K562 (cell line): Measurements from ENCODE around the gene FERMT1. TPM values are rescaled to one million over a fixed set of nuclear protein-coding genes. Genes with fewer than 3 reads are reported as not detected.

Experiments used
- ATAC-seq: fragments of 200-7000 bp; cut with Tn5 transposase; 3 replicates; pipeline ENCODE4 v1.9.1; 2020; ENCODE audit warnings: moderate library complexity
- BruUV-seq: library from RNA; stranded (reverse); fragments of 400-500 nt; replicated peaks from 2 replicates; lab custom pipeline; 2021; lab: Mats Ljungman, UMichigan
- CTCF ChIA-PET: fragments of 300-600 bp; formaldehyde crosslinking; extraction: SDS; loops from one replicate; lab custom pipeline; 2021; ENCODE audit warnings: low intra/inter-chr PET ratio; lab: Yijun Ruan, JAX
- POLR2A ChIA-PET: fragments of 300-600, 350-650 bp; sonication (Branson Sonifier 250); formaldehyde crosslinking; extraction: SDS; loops from one replicate; lab custom pipeline; 2021; ENCODE audit warnings: antibody characterized with exemption, inconsistent platforms; lab: Yijun Ruan, JAX
- DNase-seq, 4 experiments: peaks; one replicate each; pipeline versions ENCODE4 v3.0.0 to v3.0.0-alpha.2; 2011 to 2018; ENCODE audit warnings: low spot score in 3 of 4, mixed read lengths in 3 of 4; ENCODE audit errors: extremely low read depth in 1 of 4
- FAIRE-seq: peaks from 2 replicates; lab custom pipeline; 2011; peaks lifted over from hg19 to GRCh38; lab: Jason Lieb, UNC
- H2AFZ ChIP-seq: 2 replicates; pipeline ENCODE4 v1.6.0; 2011; ENCODE audit warnings: low read depth, low read length, control low read depth, inconsistent platforms
- H3K27ac ChIP-seq: fragments of 200-600 bp; 3 replicates; pipeline ENCODE4 v1.8.0; 2011; ENCODE audit warnings: low read depth, mild to moderate bottlenecking, control low read depth, inconsistent platforms, low read length, moderate library complexity, mixed read lengths; ENCODE audit errors: extremely low read depth
- H3K27me3 ChIP-seq, 2 experiments: fragments of 300-600 bp in 1 of 2; 2 replicates in 1 of 2; 3 replicates in 1 of 2; pipeline versions ENCODE4 v1.6.0 to v1.8.0; 2011; ENCODE audit warnings: inconsistent platforms in 2 of 2, low read length in 2 of 2, mild to moderate bottlenecking in 1 of 2, mixed read lengths in 1 of 2, moderate library complexity in 1 of 2; ENCODE audit not compliant: control insufficient read depth in 2 of 2, insufficient read depth in 2 of 2
- H3K36me3 ChIP-seq: fragments of 300-600 bp; 3 replicates; pipeline ENCODE4 v1.8.0; 2011; ENCODE audit warnings: mild to moderate bottlenecking, low read length, inconsistent platforms; ENCODE audit not compliant: control insufficient read depth, insufficient read depth
- H3K4me1 ChIP-seq, 2 experiments: fragments of 200-600 bp in 1 of 2; replicated peaks in 1 of 2; 2 replicates in 1 of 2; 3 replicates in 1 of 2; pipeline versions ENCODE4 v1.5.1 to v1.8.0; 2011; ENCODE audit warnings: inconsistent platforms in 2 of 2, low read length in 2 of 2, mild to moderate bottlenecking in 1 of 2, mixed read lengths in 1 of 2, moderate library complexity in 1 of 2; ENCODE audit not compliant: control insufficient read depth in 2 of 2, insufficient read depth in 2 of 2
- H3K4me2 ChIP-seq: 2 replicates; pipeline ENCODE4 v1.6.1; 2011; ENCODE audit warnings: low read length, control low read depth, inconsistent platforms, mixed read lengths; ENCODE audit not compliant: insufficient read depth
- H3K4me3 ChIP-seq: fragments of 200-600 bp; sonication (generic), shearing (Covaris generic); 2 replicates; pipeline ENCODE4 v1.5.1; 2016; ENCODE audit warnings: control low read depth, inconsistent platforms
- H3K79me2 ChIP-seq: fragments of 200-600 bp; 3 replicates; pipeline ENCODE4 v1.8.0; 2011; ENCODE audit warnings: low read length, inconsistent platforms; ENCODE audit not compliant: control insufficient read depth, insufficient read depth
- H3K9ac ChIP-seq, 2 experiments: 2 replicates each; pipeline versions ENCODE4 v1.6.0 to v1.6.1; 2011; ENCODE audit warnings: low read depth in 2 of 2, low read length in 2 of 2, control low read depth in 1 of 2, inconsistent platforms in 1 of 2, mild to moderate bottlenecking in 1 of 2, mixed read lengths in 1 of 2; ENCODE audit not compliant: insufficient read depth in 1 of 2
- H3K9me1 ChIP-seq: one replicate; pipeline ENCODE4 v1.6.0; 2011; ENCODE audit warnings: inconsistent platforms, mild to moderate bottlenecking, low read length, moderate library complexity; ENCODE audit not compliant: control insufficient read depth, insufficient read depth
- H3K9me3 ChIP-seq: replicated peaks from 2 replicates; pipeline ENCODE4 v1.5.1; 2011; ENCODE audit warnings: low read depth, low read length, inconsistent platforms; ENCODE audit not compliant: control insufficient read depth, insufficient read depth
- H4K20me1 ChIP-seq: replicated peaks from 2 replicates; pipeline ENCODE4 v1.6.1; 2011; ENCODE audit warnings: low read length, inconsistent platforms, mixed read lengths; ENCODE audit not compliant: control insufficient read depth, insufficient read depth
- CBX1 ChIP-seq: sonication (generic); IDR thresholded peaks from 2 replicates; pipeline ENCODE4 v1.6.1; 2016; ENCODE audit warnings: antibody characterized with exemption, low read depth, mild to moderate bottlenecking
- EWSR1 ChIP-seq: fragments of 450-650 bp; IDR thresholded peaks from 2 replicates; pipeline ENCODE4 v1.6.1; 2018; ENCODE audit warnings: borderline replicate concordance, mild to moderate bottlenecking, low read depth, moderate library complexity; ENCODE audit not compliant: partially characterized antibody
- GATAD2B ChIP-seq: fragments of 450-650 bp; IDR thresholded peaks from 2 replicates; pipeline ENCODE4 v1.6.1; 2017; ENCODE audit warnings: mild to moderate bottlenecking, borderline replicate concordance
- ILK ChIP-seq: fragments of 450-650 bp; IDR thresholded peaks from 2 replicates; pipeline ENCODE4 v1.6.1; 2016; ENCODE audit warnings: missing genetic modification characterization, low read depth, mild to moderate bottlenecking, missing compliant biosample characterization, moderate library complexity, borderline replicate concordance
- NCOA2 ChIP-seq, 2 experiments: fragments of 450-650 bp; IDR thresholded peaks; 2 replicates each; pipeline ENCODE4 v1.6.1; 2018; ENCODE audit warnings: mild to moderate bottlenecking in 2 of 2, moderate library complexity in 1 of 2; ENCODE audit not compliant: partially characterized antibody in 2 of 2
- NFYB ChIP-seq: IDR thresholded peaks from 2 replicates; pipeline ENCODE4 v1.6.1; 2011; ENCODE audit warnings: mild to moderate bottlenecking, moderate library complexity; ENCODE audit not compliant: insufficient read length; ENCODE audit errors: extremely low read depth
- SNIP1 ChIP-seq: fragments of 450-650 bp; IDR thresholded peaks from 2 replicates; pipeline ENCODE4 v1.7.1; 2017; ENCODE audit warnings: low read depth, mild to moderate bottlenecking
- WGBS: fragments of 100-300 bp; shearing (Covaris generic); methylation state at CpG from one replicate; pipeline ENCODE4 v1.1.6; 2016; ENCODE audit warnings: low coverage, mixed read lengths; ENCODE audit not compliant: insufficient coverage; ENCODE audit errors: missing lambda C conversion rate; 5-methylcytosine and 5-hydroxymethylcytosine counted together
- in situ Hi-C: fragments of 300-500 bp; cut with MboI; formaldehyde crosslinking; loops from 4 replicates; pipeline ENCODE4 v1.15.0; 2018; ENCODE audit warnings: inconsistent platforms, mixed read lengths
- intact Hi-C: fragments of 100-400 bp; cut with micrococcal nuclease; formaldehyde crosslinking; loops from 2 replicates; pipeline ENCODE4 v1.14.2; 2022
- polyA plus RNA-seq, 8 experiments: library from polyadenylated mRNA; depleted of rRNA in 4 of 8; stranded (reverse) in 5 of 8; unstranded in 3 of 8; fragments of >200 nt; fragmentation: Nextera tagmentation in 2 of 8; fragmentation: Illumina TruSeq in 1 of 8; extraction: Ambion mirVana in 2 of 8; extraction: Trizol in 1 of 8; gene quantifications; 2 replicates each; pipeline versions ENCODE4 v1.2.1 to v1.2.3, GENCODE V29; 2011 to 2014; ENCODE audit warnings: inconsistent platforms in 1 of 8, missing spikeins in 1 of 8
- total RNA-seq, 7 experiments: library from RNA; depleted of rRNA in 6 of 7; stranded (reverse); fragments of >200 nt in 6 of 7; fragmentation: Illumina TruSeq in 2 of 7; extraction: Trizol in 2 of 7; gene quantifications; 2 replicates each; pipeline versions ENCODE4 v1.2.1 to v1.2.3, GENCODE V29; 2011 to 2021; ENCODE audit warnings: low replicate concordance in 1 of 7
- TF ChIP-seq, protein P1 (sequence below): fragments of 450-650 bp; IDR thresholded peaks from 2 replicates; pipeline ENCODE4 v1.6.1; 2016; ENCODE audit warnings: mild to moderate bottlenecking

Gene FERMT1
- total and polyA plus RNA-seq, 9 of the 15 experiments (the other 6 are each of a cell fraction or from before 2014, with no cell fraction given) = 0.07 TPM; not detected in 8

DNA sequence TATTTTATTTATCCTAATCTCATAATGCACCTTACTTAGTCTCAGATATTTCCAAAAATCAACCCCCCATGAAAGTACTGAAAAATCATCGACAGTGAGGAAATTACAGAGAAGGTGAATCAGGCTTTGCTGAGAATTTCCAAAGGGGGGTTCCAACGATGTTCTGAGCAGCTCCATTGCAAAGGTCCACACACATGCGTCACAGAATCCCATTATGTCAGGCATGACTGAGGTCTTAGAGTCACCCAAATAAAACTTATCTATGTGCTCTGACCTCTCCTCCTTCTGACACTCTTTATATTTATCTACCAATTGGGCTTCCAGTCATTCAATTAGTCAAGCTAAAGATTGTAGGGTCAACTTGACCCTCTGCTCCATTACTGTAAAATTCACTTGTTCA lies 56.2 kb downstream of the FERMT1 start:
- BruUV-seq = no TSS peak
- WGBS = 0% methylated on average over 3 of the region's 3 CpGs
- Histone ChIP-seq H3K9me3 (no peaks in the 10 kb centered on the region), H2AFZ (no peak overlapping the region), H3K9ac (no peak overlapping the region), H3K4me2 (no peak overlapping the region), H3K36me3 (no peaks in the 10 kb centered on the region), H4K20me1 (no peaks in the 10 kb centered on the region), H3K9me1 (no peaks in the 10 kb centered on the region)
- ChIA-PET POLR2A (no interaction called here), CTCF (no interaction called here)
- in situ Hi-C loops = no loop called here
- ATAC-seq (no peak), DNase-seq (no peak)
- TF ChIP-seq ILK (no peak), SNIP1 (no peak)
- TF ChIP-seq, all 486 proteins: peak for 0
- Histone ChIP-seq H3K27me3 (no peaks in the 10 kb centered on the region), H3K4me1 (0 out of 5 replicates have a peak, but pooled peaks cover 0 to 3% of the 10 kb centered on the region in 2 experiments), H3K79me2 (no peaks in the 10 kb centered on the region), H3K4me3 (no peak overlapping the region), H3K27ac (no peak overlapping the region)
- FAIRE-seq = no peak
- intact Hi-C loops = no loop called here

- H3K4me3 ChIP-seq = no peak overlapping the region
- POLR2A ChIA-PET = no interaction called here
- ATAC-seq (no peak), DNase-seq (no peak), FAIRE-seq (no peak)
- no peak overlapping the region for H2AFZ ChIP-seq
- H3K9ac ChIP-seq = no peak overlapping the region
- H3K4me1 ChIP-seq = peaks cover 0 to 14% of the 10 kb centered on the region in 2 experiments; a peak in 3 of 5 replicates
- no peaks in the 10 kb centered on the region for H4K20me1 ChIP-seq
- no peaks in the 10 kb centered on the region for H3K27me3 ChIP-seq
- in situ Hi-C loops = no loop called here
- no TSS peak for BruUV-seq
- CTCF ChIA-PET = no interaction called here
- WGBS = 0% methylated on average over 2 of the region's 2 CpGs
- H3K27ac ChIP-seq = no peak overlapping the region
- intact Hi-C loops = no loop called here
- no peak for TF ChIP-seq EWSR1
- TF ChIP-seq, protein P1, sequence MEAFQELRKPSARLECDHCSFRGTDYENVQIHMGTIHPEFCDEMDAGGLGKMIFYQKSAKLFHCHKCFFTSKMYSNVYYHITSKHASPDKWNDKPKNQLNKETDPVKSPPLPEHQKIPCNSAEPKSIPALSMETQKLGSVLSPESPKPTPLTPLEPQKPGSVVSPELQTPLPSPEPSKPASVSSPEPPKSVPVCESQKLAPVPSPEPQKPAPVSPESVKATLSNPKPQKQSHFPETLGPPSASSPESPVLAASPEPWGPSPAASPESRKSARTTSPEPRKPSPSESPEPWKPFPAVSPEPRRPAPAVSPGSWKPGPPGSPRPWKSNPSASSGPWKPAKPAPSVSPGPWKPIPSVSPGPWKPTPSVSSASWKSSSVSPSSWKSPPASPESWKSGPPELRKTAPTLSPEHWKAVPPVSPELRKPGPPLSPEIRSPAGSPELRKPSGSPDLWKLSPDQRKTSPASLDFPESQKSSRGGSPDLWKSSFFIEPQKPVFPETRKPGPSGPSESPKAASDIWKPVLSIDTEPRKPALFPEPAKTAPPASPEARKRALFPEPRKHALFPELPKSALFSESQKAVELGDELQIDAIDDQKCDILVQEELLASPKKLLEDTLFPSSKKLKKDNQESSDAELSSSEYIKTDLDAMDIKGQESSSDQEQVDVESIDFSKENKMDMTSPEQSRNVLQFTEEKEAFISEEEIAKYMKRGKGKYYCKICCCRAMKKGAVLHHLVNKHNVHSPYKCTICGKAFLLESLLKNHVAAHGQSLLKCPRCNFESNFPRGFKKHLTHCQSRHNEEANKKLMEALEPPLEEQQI = no peak
- TF ChIP-seq CBX1 = no peak
- TF ChIP-seq NCOA2 (IDR thresholded peaks at IDR 0.05; ENCODE audit: partially characterized antibody in 2 of 2) = no peak
- peak; percentile 12 for TF ChIP-seq NFYB
- no peak for TF ChIP-seq GATAD2B
- TF ChIP-seq, all 486 proteins: peak for 1
- Histone ChIP-seq H3K36me3 (no peaks in the 10 kb centered on the region), H3K4me2 (no peak overlapping the region), H3K79me2 (no peaks in the 10 kb centered on the region), H3K9me1 (no peaks in the 10 kb centered on the region), H3K9me3 (no peaks in the 10 kb centered on the region)
Measured at GRCh38 chr20:6061544-6061943, 61.3 kb downstream of the FERMT1 start.
